ENCODE data around the gene KIAA1755. TPM values are rescaled to one million over a fixed set of nuclear protein-coding genes. Genes with fewer than 3 reads are reported as not detected.
A peak's percentile ranks its signal among the peaks of the same experiment; 100 is the strongest.

Gene KIAA1755
- total and polyA plus RNA-seq, 2 of the 4 experiments (the other 2 are of a cell fraction), result 2.5 to 5.1 TPM

- intact Hi-C loops (cut with micrococcal nuclease) (no loop called here), dilution Hi-C loops (cut with HindIII; ENCODE audit: low sequenced_read_pairs, unreplicated experiment) (no loop called here), in situ Hi-C loops (cut with MboI; ENCODE audit: low sequenced_read_pairs) (no loop called here)
- no peak overlapping the region for H2AFZ ChIP-seq (replicated peaks; ENCODE audit: low read length, poor library complexity)
- H3K4me3 ChIP-seq (ENCODE audit: insufficient read depth, low read depth, low read length), result no peak overlapping the region
- peak overlapping the region; percentile 18; the same call in 1 of the 2 replicates for H4K91ac ChIP-seq (ENCODE audit: insufficient read depth, low read depth, low read length)
- no peak overlapping the region for H3K27ac ChIP-seq (ENCODE audit: insufficient read depth, low read length)
- peak overlapping the region; percentile 68; the same call in 1 of the 2 replicates for H2AK5ac ChIP-seq (ENCODE audit: low read depth, low read length)
- no CpG with 5 or more reads among the region's 5 CpGs for WGBS, 2 experiments (ENCODE audit: extremely low coverage in 2 of 2, insufficient read length in 1 of 2)
- ATAC-seq (ENCODE audit: low read depth) (peak; percentile 40; the same call in 1 of the 2 replicates), DNase-seq (peak; percentile 42)
- no peaks in the 10 kb centered on the region for H3K27me3 ChIP-seq (ENCODE audit: control insufficient read depth, insufficient read depth, low read length)
- no peak overlapping the region for H2BK5ac ChIP-seq (ENCODE audit: low read depth, low read length, poor library complexity, severe bottlenecking)
- H3K14ac ChIP-seq (replicated peaks; ENCODE audit: low read depth, low read length), result no peak overlapping the region
- CTCF ChIA-PET, result interaction anchor here (0.7 kb wide), 1 partner anchor 105 kb away, joined by 6 read pairs; no protein-coding TSS in a partner anchor
- TF ChIP-seq FOS (IDR thresholded peaks at IDR 0.05; ENCODE audit: low read depth, low read length) (no peak), MAFK (IDR thresholded peaks at IDR 0.05; ENCODE audit: low read depth, low read length) (no peak), MXI1 (IDR thresholded peaks at IDR 0.05; ENCODE audit: borderline replicate concordance, low read depth, low read length) (no peak), RCOR1 (IDR thresholded peaks at IDR 0.05; ENCODE audit: insufficient replicate concordance, low read length) (no peak), POLR2A (IDR thresholded peaks at IDR 0.05; ENCODE audit: low read depth, low read length) (no peak), NFE2L2 (IDR thresholded peaks at IDR 0.05; ENCODE audit: low read depth, low read length) (no peak), BHLHE40 (IDR thresholded peaks at IDR 0.05; ENCODE audit: low read depth, low read length) (no peak), CHD1 (IDR thresholded peaks at IDR 0.05; ENCODE audit: low read depth, low read length) (no peak), RFX5 (IDR thresholded peaks at IDR 0.05; ENCODE audit: low read depth, low read length) (no peak)
- no peak overlapping the region for H4K5ac ChIP-seq (ENCODE audit: low read depth, low read length)
- H2AK9ac ChIP-seq (replicated peaks; ENCODE audit: low read depth, low read length, poor library complexity), result no peak overlapping the region
- H2BK120ac ChIP-seq (ENCODE audit: low read depth, low read length), result no peak overlapping the region
- H2BK20ac ChIP-seq (ENCODE audit: low read depth, low read length), result no peak overlapping the region
- H3K9ac ChIP-seq (ENCODE audit: low read depth, low read length), result no peak overlapping the region
- no peak overlapping the region for H3K4me2 ChIP-seq (ENCODE audit: low read depth, low read length)
- no peak overlapping the region for H3K23ac ChIP-seq (ENCODE audit: low read depth, low read length)
- POLR2A ChIA-PET (ENCODE audit: unreplicated experiment), result no interaction called here
- no peaks in the 10 kb centered on the region for H4K20me1 ChIP-seq (ENCODE audit: insufficient read depth, low read length)
- H3K9me3 ChIP-seq (ENCODE audit: control insufficient read depth, insufficient read depth, low read length), result peaks cover 5% of the 10 kb centered on the region; the same call in 1 of the 2 replicates
- no peak overlapping the region for H3K56ac ChIP-seq (ENCODE audit: extremely low read depth, insufficient read depth, low read length)
- no peak overlapping the region for H3K18ac ChIP-seq (ENCODE audit: low read depth, low read length)
- no peaks in the 10 kb centered on the region for H3K79me1 ChIP-seq (ENCODE audit: low read depth in 1 of 2, low read length in 2 of 2)
- H2BK15ac ChIP-seq (ENCODE audit: low read depth, low read length), result no peak overlapping the region
- peaks cover 2% of the 10 kb centered on the region; the same call in 1 of the 2 replicates for H3K4me1 ChIP-seq (ENCODE audit: control insufficient read depth, insufficient read depth, low read length)
- H3K36me3 ChIP-seq (ENCODE audit: control insufficient read depth, insufficient read depth, low read length), result no peaks in the 10 kb centered on the region
- H4K8ac ChIP-seq (ENCODE audit: low read depth in 2 of 2, low read length in 2 of 2), result no peak overlapping the region; a peak in 1 of 4 replicates
- H3K4ac ChIP-seq (ENCODE audit: low read depth, low read length), result no peak overlapping the region
- no peaks in the 10 kb centered on the region for H3K9me1 ChIP-seq (ENCODE audit: insufficient read depth, low read length)
- BruUV-seq (replicated peaks), result no TSS peak
Measured at GRCh38 chr20:38180781-38181180, 79.8 kb downstream of the KIAA1755 start.

Data from IMR-90 (cell line).